WTC11 (cell line): ENCODE data around the gene FRYL. TPM values are rescaled to one million over a fixed set of nuclear protein-coding genes. Genes with fewer than 3 reads are reported as not detected.

Experiments used
- ATAC-seq: fragments of 200-7000 bp; cut with Tn5 transposase; 2 replicates; pipeline ENCODE4 v1.10.0; 2021; ENCODE audit warnings: mild to moderate bottlenecking, moderate library complexity
- CTCF ChIA-PET: fragments of 300-600 bp; sonication (Branson Sonifier 250); formaldehyde crosslinking; loops from one replicate; lab custom pipeline; 2021; ENCODE audit warnings: antibody characterized with exemption; lab: Charles Lee
- POLR2A ChIA-PET: fragments of 350-600 bp; sonication (Branson Sonifier 250); formaldehyde crosslinking; loops from one replicate; lab custom pipeline; 2021; ENCODE audit warnings: antibody characterized with exemption; lab: Charles Lee
- DNase-seq: peaks from one replicate; pipeline ENCODE4 v3.0.0; 2021; ENCODE audit warnings: low spot score
- H3K27ac Mint-ChIP-seq: 2 replicates; pipeline ENCODE4 v1.8.0; 2021; ENCODE audit warnings: mixed read lengths
- H3K27me3 Mint-ChIP-seq: 2 replicates; pipeline ENCODE4 v1.8.0; 2021; ENCODE audit warnings: low read depth, mild to moderate bottlenecking, moderate library complexity, mixed read lengths
- H3K36me3 Mint-ChIP-seq: 2 replicates; pipeline ENCODE4 v1.8.0; 2021; ENCODE audit warnings: mixed read lengths
- H3K4me1 Mint-ChIP-seq: 2 replicates; pipeline ENCODE4 v1.8.0; 2022; ENCODE audit warnings: mixed read lengths
- H3K4me3 Mint-ChIP-seq: 2 replicates; pipeline ENCODE4 v1.8.0; 2021; ENCODE audit warnings: mild to moderate bottlenecking, moderate library complexity, mixed read lengths
- H3K9me3 Mint-ChIP-seq: 2 replicates; pipeline ENCODE4 v1.8.0; 2021; ENCODE audit warnings: mixed read lengths
- ATF1 ChIP-seq: sonication (generic); formaldehyde crosslinking; IDR thresholded peaks from 2 replicates; pipeline ENCODE4 v1.8.1; 2023; ENCODE audit warnings: mild to moderate bottlenecking, moderate library complexity, missing genetic modification reagents
- ETV6 ChIP-seq: sonication (generic); formaldehyde crosslinking; IDR thresholded peaks from 2 replicates; pipeline ENCODE4 v1.8.1; 2022; ENCODE audit warnings: mild to moderate bottlenecking, missing genetic modification reagents
- FOXJ3 ChIP-seq: sonication (generic); formaldehyde crosslinking; IDR thresholded peaks from 2 replicates; pipeline ENCODE4 v1.9.0; 2021; ENCODE audit warnings: missing genetic modification reagents, mild to moderate bottlenecking, borderline replicate concordance
- NFYB ChIP-seq: sonication (generic); formaldehyde crosslinking; conservative IDR thresholded peaks from 2 replicates; pipeline ENCODE4 v1.8.0; 2022; ENCODE audit warnings: low read depth, missing genetic modification reagents
- NR3C1 ChIP-seq: sonication (generic); formaldehyde crosslinking; conservative IDR thresholded peaks from 2 replicates; pipeline ENCODE4 v1.8.1; 2023; ENCODE audit warnings: low read depth, mild to moderate bottlenecking, missing genetic modification reagents
- OVOL2 ChIP-seq: fragments of 250-450 bp; sonication (Bioruptor Pico); IDR thresholded peaks from 2 replicates; pipeline ENCODE4 v1.9.0; 2021; ENCODE audit warnings: mild to moderate bottlenecking, borderline replicate concordance
- PRRX2 ChIP-seq: fragments of 250-450 bp; sonication (Bioruptor Pico); IDR thresholded peaks from 2 replicates; pipeline ENCODE4 v1.8.0; 2021; ENCODE audit warnings: mild to moderate bottlenecking
- RELA ChIP-seq: sonication (generic); formaldehyde crosslinking; IDR thresholded peaks from 2 replicates; pipeline ENCODE4 v1.8.1; 2022; ENCODE audit warnings: missing genetic modification reagents, mild to moderate bottlenecking, borderline replicate concordance
- SMAD3 ChIP-seq: sonication (generic); formaldehyde crosslinking; IDR thresholded peaks from 2 replicates; pipeline ENCODE4 v1.8.0; 2022; ENCODE audit warnings: missing genetic modification reagents, mild to moderate bottlenecking, borderline replicate concordance
- SP1 ChIP-seq: sonication (generic); formaldehyde crosslinking; conservative IDR thresholded peaks from 2 replicates; pipeline ENCODE4 v1.8.1; 2022; ENCODE audit warnings: missing genetic modification reagents
- TEAD1 ChIP-seq: sonication (generic); formaldehyde crosslinking; IDR thresholded peaks from 2 replicates; pipeline ENCODE4 v1.8.0; 2022; ENCODE audit warnings: mild to moderate bottlenecking, missing genetic modification reagents
- TEAD4 ChIP-seq: sonication (generic); formaldehyde crosslinking; IDR thresholded peaks from 2 replicates; pipeline ENCODE4 v1.8.0; 2022; ENCODE audit warnings: mild to moderate bottlenecking, missing genetic modification reagents
- TP53 ChIP-seq: sonication (generic); formaldehyde crosslinking; IDR thresholded peaks from 2 replicates; pipeline ENCODE4 v1.8.1; 2023; ENCODE audit warnings: mild to moderate bottlenecking, missing genetic modification reagents
- ZBTB21 ChIP-seq: sonication (generic); formaldehyde crosslinking; IDR thresholded peaks from 2 replicates; pipeline ENCODE4 v1.8.1; 2023; ENCODE audit warnings: mild to moderate bottlenecking, missing genetic modification reagents, borderline replicate concordance
- ZNF317 ChIP-seq: sonication (generic); formaldehyde crosslinking; IDR thresholded peaks from 2 replicates; pipeline ENCODE4 v1.8.1; 2023; ENCODE audit warnings: low read depth, mild to moderate bottlenecking, moderate library complexity, missing genetic modification reagents, borderline replicate concordance
- ZNF423 ChIP-seq: fragments of 250-450 bp; sonication (Bioruptor Pico); IDR thresholded peaks from 2 replicates; pipeline ENCODE4 v2.1.2; 2022; ENCODE audit warnings: mild to moderate bottlenecking, moderate library complexity
- total RNA-seq: library from RNA; stranded (reverse); gene quantifications from 3 replicates; pipeline ENCODE4 v1.2.3, GENCODE V29; 2021
- TF ChIP-seq, protein P1 (sequence below): sonication (generic); formaldehyde crosslinking; IDR thresholded peaks from 2 replicates; pipeline ENCODE4 v1.8.0; 2023; ENCODE audit warnings: mild to moderate bottlenecking, missing genetic modification reagents
- TF ChIP-seq, protein P2 (sequence below): sonication (generic); formaldehyde crosslinking; IDR thresholded peaks from 2 replicates; pipeline ENCODE4 v1.8.1; 2023; ENCODE audit warnings: mild to moderate bottlenecking, missing genetic modification reagents, moderate library complexity
- TF ChIP-seq, protein P3 (sequence below): sonication (generic); formaldehyde crosslinking; IDR thresholded peaks from 2 replicates; pipeline ENCODE4 v1.8.0; 2022; ENCODE audit warnings: mild to moderate bottlenecking, missing genetic modification reagents
- TF ChIP-seq, protein P4 (sequence below): sonication (generic); formaldehyde crosslinking; conservative IDR thresholded peaks from 2 replicates; pipeline ENCODE4 v1.8.1; 2022; ENCODE audit warnings: mild to moderate bottlenecking, missing genetic modification reagents
- TF ChIP-seq, protein P5 (sequence below): sonication (generic); formaldehyde crosslinking; IDR thresholded peaks from 2 replicates; pipeline ENCODE4 v1.8.1; 2023; ENCODE audit warnings: mild to moderate bottlenecking, missing genetic modification reagents, borderline replicate concordance
- TF ChIP-seq, protein P6 (sequence below): fragments of 250-450 bp; sonication (Bioruptor Pico); IDR thresholded peaks from 2 replicates; pipeline ENCODE4 v1.9.0; 2021; ENCODE audit warnings: moderate library complexity, mild to moderate bottlenecking, inconsistent platforms, borderline replicate concordance
- TF ChIP-seq, protein P7 (sequence below): sonication (generic); formaldehyde crosslinking; IDR thresholded peaks from 2 replicates; pipeline ENCODE4 v1.8.0; 2022; ENCODE audit warnings: mild to moderate bottlenecking, missing genetic modification reagents

Gene FRYL
- total RNA-seq, 1 experiment from 2014 or later = 38.7 TPM

DNA sequence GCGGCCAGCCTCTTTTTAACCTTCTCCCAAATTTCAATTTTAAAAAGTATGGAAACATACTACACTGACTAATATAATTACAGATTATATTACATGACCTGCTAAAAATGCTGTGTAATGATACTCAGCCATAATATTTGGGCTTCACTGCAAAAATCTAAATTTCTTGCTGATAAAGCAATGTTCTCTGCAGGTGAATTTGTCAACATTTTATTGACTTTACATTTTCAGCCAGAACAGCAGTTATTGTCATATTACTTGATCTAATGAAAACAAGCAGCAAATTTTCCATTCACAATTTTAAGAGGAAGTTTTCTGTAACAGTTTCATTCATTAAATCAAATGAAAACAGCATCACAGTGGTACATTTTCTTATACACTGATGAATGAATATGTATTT is 91.1 kb downstream of the FRYL start (continued):
- TF ChIP-seq RELA (CRISPR knock-in tag) = no peak
- no peak for TF ChIP-seq TEAD1
- TF ChIP-seq FOXJ3 (CRISPR knock-in tag) = no peak
- TF ChIP-seq SP1 (CRISPR knock-in tag) = no peak
- TF ChIP-seq, protein P1, sequence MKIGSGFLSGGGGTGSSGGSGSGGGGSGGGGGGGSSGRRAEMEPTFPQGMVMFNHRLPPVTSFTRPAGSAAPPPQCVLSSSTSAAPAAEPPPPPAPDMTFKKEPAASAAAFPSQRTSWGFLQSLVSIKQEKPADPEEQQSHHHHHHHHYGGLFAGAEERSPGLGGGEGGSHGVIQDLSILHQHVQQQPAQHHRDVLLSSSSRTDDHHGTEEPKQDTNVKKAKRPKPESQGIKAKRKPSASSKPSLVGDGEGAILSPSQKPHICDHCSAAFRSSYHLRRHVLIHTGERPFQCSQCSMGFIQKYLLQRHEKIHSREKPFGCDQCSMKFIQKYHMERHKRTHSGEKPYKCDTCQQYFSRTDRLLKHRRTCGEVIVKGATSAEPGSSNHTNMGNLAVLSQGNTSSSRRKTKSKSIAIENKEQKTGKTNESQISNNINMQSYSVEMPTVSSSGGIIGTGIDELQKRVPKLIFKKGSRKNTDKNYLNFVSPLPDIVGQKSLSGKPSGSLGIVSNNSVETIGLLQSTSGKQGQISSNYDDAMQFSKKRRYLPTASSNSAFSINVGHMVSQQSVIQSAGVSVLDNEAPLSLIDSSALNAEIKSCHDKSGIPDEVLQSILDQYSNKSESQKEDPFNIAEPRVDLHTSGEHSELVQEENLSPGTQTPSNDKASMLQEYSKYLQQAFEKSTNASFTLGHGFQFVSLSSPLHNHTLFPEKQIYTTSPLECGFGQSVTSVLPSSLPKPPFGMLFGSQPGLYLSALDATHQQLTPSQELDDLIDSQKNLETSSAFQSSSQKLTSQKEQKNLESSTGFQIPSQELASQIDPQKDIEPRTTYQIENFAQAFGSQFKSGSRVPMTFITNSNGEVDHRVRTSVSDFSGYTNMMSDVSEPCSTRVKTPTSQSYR (CRISPR knock-in tag) = no peak
- no peak for TF ChIP-seq PRRX2 (CRISPR knock-in tag)
- no peak for TF ChIP-seq NFYB (CRISPR knock-in tag)
- no peak for TF ChIP-seq NR3C1 (CRISPR knock-in tag)
- TF ChIP-seq OVOL2 (CRISPR knock-in tag) = no peak
- TF ChIP-seq, protein P2, sequence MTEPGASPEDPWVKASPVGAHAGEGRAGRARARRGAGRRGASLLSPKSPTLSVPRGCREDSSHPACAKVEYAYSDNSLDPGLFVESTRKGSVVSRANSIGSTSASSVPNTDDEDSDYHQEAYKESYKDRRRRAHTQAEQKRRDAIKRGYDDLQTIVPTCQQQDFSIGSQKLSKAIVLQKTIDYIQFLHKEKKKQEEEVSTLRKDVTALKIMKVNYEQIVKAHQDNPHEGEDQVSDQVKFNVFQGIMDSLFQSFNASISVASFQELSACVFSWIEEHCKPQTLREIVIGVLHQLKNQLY (CRISPR knock-in tag) = no peak
- no peak for TF ChIP-seq SMAD3 (CRISPR knock-in tag)

DNA sequence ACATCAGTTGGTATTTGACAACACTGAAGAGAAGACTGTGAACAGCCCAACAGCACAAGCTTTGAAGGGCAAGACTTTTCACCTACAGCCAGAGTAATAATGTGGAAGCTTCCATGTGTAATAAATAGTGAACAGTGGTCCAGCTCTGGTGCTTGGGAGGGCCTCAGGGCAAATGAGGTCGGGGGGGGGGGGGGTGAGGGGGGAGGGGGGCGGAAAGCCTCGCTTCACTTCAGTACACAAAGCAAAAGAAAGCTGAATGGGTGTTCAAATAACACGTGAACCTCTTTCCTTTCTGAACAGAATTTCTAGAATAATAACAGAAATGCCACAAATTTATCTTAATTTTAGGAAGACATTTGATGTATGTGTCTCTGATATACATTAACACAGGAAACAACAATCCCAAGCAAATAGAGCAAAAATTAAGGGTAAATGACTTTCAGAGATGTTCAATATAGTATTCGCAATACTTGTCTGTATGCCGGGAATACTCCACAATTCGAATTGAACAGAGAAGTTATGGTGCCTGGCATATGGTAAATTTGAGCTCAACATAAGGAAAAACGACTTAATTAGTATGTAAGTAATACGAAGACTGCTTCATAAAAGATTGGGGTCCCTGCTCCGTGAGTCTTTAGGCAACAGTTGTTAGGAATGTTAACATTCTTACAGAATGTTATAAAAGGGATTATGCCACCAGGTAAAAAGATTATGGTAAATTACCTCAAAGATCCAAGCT is 92.6 kb downstream of the FRYL start:
- H3K4me3 Mint-ChIP-seq = no peak overlapping the region
- no peak overlapping the region for H3K27ac Mint-ChIP-seq
- peaks cover 3% of the 10 kb centered on the region; the same call in 1 of the 2 replicates for H3K36me3 Mint-ChIP-seq

More for the DNA sequence above, 92.6 kb downstream of the FRYL start:
- H3K27me3 Mint-ChIP-seq = no peaks in the 10 kb centered on the region
- H3K4me1 Mint-ChIP-seq = peaks cover 24% of the 10 kb centered on the region
- TF ChIP-seq TP53 (CRISPR knock-in tag) = no peak
- no peak for TF ChIP-seq TEAD4 (CRISPR knock-in tag)
- TF ChIP-seq, protein P3, sequence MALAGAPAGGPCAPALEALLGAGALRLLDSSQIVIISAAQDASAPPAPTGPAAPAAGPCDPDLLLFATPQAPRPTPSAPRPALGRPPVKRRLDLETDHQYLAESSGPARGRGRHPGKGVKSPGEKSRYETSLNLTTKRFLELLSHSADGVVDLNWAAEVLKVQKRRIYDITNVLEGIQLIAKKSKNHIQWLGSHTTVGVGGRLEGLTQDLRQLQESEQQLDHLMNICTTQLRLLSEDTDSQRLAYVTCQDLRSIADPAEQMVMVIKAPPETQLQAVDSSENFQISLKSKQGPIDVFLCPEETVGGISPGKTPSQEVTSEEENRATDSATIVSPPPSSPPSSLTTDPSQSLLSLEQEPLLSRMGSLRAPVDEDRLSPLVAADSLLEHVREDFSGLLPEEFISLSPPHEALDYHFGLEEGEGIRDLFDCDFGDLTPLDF (CRISPR knock-in tag) = no peak
- TF ChIP-seq ETV6 (CRISPR knock-in tag) = no peak
- TF ChIP-seq, protein P4, sequence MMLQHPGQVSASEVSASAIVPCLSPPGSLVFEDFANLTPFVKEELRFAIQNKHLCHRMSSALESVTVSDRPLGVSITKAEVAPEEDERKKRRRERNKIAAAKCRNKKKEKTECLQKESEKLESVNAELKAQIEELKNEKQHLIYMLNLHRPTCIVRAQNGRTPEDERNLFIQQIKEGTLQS (CRISPR knock-in tag) = no peak
- TF ChIP-seq ZBTB21 (CRISPR knock-in tag) = no peak
- no peak for TF ChIP-seq ATF1
- TF ChIP-seq, protein P5, sequence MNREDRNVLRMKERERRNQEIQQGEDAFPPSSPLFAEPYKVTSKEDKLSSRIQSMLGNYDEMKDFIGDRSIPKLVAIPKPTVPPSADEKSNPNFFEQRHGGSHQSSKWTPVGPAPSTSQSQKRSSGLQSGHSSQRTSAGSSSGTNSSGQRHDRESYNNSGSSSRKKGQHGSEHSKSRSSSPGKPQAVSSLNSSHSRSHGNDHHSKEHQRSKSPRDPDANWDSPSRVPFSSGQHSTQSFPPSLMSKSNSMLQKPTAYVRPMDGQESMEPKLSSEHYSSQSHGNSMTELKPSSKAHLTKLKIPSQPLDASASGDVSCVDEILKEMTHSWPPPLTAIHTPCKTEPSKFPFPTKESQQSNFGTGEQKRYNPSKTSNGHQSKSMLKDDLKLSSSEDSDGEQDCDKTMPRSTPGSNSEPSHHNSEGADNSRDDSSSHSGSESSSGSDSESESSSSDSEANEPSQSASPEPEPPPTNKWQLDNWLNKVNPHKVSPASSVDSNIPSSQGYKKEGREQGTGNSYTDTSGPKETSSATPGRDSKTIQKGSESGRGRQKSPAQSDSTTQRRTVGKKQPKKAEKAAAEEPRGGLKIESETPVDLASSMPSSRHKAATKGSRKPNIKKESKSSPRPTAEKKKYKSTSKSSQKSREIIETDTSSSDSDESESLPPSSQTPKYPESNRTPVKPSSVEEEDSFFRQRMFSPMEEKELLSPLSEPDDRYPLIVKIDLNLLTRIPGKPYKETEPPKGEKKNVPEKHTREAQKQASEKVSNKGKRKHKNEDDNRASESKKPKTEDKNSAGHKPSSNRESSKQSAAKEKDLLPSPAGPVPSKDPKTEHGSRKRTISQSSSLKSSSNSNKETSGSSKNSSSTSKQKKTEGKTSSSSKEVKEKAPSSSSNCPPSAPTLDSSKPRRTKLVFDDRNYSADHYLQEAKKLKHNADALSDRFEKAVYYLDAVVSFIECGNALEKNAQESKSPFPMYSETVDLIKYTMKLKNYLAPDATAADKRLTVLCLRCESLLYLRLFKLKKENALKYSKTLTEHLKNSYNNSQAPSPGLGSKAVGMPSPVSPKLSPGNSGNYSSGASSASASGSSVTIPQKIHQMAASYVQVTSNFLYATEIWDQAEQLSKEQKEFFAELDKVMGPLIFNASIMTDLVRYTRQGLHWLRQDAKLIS = no peak
- TF ChIP-seq, protein P6, sequence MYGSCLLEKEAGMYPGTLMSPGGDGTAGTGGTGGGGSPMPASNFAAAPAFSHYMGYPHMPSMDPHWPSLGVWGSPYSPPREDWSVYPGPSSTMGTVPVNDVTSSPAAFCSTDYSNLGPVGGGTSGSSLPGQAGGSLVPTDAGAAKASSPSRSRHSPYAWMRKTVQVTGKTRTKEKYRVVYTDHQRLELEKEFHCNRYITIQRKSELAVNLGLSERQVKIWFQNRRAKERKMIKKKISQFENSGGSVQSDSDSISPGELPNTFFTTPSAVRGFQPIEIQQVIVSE (CRISPR knock-in tag) = no peak
- no peak for TF ChIP-seq ZNF423
- TF ChIP-seq, protein P7, sequence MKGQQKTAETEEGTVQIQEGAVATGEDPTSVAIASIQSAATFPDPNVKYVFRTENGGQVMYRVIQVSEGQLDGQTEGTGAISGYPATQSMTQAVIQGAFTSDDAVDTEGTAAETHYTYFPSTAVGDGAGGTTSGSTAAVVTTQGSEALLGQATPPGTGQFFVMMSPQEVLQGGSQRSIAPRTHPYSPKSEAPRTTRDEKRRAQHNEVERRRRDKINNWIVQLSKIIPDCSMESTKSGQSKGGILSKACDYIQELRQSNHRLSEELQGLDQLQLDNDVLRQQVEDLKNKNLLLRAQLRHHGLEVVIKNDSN (CRISPR knock-in tag) = no peak
- no peak for TF ChIP-seq ZNF317 (CRISPR knock-in tag)
- H3K9me3 Mint-ChIP-seq = no peaks in the 10 kb centered on the region
- ChIA-PET CTCF (no interaction called here), POLR2A (no interaction called here)
- DNase-seq (no peak), ATAC-seq (no peak)
